ENCODE results near the gene COTL1.
"Not testable (repeated sequence)": the region's sequence is repeated elsewhere in the genome, so short reads cannot be mapped to it uniquely, and the experiment has no call there.

Gene COTL1

DNA sequence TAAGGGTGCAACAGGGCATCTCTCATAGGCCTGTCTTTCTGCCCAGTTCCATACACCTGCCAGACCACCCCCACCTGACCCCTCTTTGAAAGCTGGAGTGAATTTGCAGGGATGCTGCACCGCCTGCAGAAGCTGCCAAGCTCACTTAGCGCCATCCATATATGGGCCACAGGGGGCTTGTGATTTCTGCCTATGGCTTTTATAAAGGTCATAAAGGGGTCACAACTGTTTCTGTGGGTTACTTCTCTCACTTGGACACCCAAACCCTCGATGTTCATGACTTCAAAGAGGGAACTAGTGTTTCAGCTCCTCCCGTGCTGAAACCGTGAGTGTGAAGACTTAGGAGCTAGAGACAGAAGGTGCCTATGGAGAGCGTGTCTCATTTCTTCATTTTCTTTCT lies 89.6 kb downstream of the COTL1 start:
- TF ChIP-seq, protein P1, sequence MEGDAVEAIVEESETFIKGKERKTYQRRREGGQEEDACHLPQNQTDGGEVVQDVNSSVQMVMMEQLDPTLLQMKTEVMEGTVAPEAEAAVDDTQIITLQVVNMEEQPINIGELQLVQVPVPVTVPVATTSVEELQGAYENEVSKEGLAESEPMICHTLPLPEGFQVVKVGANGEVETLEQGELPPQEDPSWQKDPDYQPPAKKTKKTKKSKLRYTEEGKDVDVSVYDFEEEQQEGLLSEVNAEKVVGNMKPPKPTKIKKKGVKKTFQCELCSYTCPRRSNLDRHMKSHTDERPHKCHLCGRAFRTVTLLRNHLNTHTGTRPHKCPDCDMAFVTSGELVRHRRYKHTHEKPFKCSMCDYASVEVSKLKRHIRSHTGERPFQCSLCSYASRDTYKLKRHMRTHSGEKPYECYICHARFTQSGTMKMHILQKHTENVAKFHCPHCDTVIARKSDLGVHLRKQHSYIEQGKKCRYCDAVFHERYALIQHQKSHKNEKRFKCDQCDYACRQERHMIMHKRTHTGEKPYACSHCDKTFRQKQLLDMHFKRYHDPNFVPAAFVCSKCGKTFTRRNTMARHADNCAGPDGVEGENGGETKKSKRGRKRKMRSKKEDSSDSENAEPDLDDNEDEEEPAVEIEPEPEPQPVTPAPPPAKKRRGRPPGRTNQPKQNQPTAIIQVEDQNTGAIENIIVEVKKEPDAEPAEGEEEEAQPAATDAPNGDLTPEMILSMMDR (IDR thresholded peaks at IDR 0.05; ENCODE audit: low read depth, low read length, missing control alignments): no peak
- no peak for DNase-seq (ENCODE audit: extremely low read depth, low read depth)
- no peak overlapping the region for H3K4me3 ChIP-seq (replicated peaks; ENCODE audit: low read depth, low read length)

DNA sequence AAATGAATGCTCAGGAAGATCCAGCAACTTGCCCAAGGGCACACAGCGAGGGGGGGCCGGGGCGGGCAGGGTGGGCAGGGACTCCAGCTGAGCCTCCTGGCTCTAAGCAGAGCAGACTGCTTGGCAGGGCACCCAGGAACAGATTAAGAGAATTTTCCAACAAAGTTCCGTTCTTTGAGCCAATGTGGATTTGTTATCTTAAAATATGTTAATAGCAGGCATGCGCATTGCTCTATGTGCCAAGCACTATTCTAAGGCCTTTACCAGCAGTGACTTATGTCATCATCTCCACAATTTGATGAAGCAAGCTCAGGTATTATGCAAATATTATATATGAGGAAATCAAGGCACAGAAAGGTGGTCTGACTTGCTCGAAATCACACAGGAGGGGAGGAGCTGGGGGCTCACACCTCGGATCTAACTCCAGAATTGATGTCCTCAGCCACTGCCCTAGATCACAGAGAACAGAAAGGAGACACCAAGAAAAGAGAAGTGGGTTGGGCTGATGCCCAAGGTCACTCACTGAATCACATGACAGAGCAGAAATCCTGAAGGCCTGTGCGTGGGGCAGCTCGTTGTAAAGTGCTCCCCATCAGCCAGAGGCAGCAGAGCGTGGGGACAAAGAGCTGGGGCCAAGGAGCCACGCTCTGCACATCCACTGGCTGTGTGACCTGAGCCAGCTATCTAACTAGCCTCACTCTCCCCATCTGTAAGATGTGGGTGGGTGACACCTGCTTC lies 90.2 kb downstream of the COTL1 start:
- no peak overlapping the region for H3K4me3 ChIP-seq (replicated peaks; ENCODE audit: low read depth, low read length)
- DNase-seq (ENCODE audit: extremely low read depth, low read depth): no peak
- TF ChIP-seq, protein P1 (IDR thresholded peaks at IDR 0.05; ENCODE audit: low read depth, low read length, missing control alignments): no peak

DNA sequence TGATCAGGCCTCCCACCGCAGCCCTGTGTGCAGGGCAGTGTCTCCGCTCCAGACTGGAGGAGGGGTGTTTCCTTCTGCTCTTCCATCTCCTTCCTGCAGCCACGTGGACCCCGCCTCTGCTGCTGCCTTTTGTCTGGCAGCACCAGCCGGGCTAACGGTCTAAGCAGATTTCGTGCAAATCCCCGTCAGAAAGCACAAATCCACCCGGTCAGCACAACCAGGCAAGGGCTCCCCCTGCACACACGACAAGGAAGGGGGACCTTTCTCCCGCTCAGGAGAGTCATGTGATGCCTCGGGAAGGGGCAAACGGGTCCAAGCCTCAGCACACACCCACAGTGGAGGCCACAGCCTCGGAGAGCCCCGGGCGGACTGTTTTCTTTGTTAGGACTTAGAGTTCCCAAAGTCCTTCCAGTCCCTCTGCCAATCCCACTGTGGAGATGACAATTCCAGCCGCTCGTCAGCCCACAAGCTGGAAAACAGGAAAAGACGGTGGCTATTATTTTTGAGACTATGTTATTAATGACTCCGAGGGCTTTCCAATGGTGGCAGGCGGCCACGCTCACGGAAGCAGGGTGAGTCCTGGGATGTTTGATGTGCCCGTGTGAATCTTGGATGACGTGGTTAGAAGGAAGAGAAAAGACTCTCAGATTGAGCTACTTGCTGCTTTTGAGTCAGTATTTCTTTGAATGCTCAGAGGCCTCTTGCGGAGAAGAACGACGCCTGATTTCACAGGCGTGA lies 90.9 kb downstream of the COTL1 start:
- TF ChIP-seq, protein P1 (IDR thresholded peaks at IDR 0.05; ENCODE audit: low read depth, low read length, missing control alignments): no peak
- no peak for DNase-seq (ENCODE audit: extremely low read depth, low read depth)
- no peak overlapping the region for H3K4me3 ChIP-seq (replicated peaks; ENCODE audit: low read depth, low read length)

DNA sequence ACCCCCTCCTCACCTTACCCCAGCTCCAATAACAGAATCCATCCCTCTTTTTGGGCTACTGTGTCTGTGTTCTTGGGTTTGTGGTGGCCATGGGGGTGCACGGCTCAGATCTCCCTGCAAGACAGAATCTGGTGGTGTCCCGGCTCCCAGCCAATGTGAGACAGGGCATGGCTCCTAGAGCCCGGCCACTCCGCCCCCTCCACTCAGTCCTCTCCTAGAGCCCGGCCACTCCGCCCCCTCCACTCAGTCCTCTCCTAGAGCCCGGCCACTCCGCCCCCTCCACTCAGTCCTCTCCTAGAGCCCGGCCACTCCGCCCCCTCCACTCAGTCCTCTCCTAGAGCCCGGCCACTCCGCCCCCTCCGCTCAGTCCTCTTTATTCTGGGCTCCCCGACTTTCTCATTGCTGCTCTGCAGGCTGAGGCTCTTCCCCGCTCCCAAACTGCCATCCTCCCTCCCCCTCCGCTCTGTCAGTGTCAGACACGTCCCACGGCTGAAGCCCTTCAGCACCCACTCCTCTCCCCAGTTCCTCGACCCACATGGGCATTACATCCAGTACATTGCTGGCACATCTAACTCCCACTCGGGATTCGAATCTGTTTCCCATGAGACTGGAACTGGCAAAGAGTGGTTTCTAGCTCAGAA lies 92.8 kb downstream of the COTL1 start:
- H3K4me3 ChIP-seq (replicated peaks; ENCODE audit: low read depth, low read length); DNase-seq (ENCODE audit: extremely low read depth, low read depth): not testable (repeated sequence)

DNA sequence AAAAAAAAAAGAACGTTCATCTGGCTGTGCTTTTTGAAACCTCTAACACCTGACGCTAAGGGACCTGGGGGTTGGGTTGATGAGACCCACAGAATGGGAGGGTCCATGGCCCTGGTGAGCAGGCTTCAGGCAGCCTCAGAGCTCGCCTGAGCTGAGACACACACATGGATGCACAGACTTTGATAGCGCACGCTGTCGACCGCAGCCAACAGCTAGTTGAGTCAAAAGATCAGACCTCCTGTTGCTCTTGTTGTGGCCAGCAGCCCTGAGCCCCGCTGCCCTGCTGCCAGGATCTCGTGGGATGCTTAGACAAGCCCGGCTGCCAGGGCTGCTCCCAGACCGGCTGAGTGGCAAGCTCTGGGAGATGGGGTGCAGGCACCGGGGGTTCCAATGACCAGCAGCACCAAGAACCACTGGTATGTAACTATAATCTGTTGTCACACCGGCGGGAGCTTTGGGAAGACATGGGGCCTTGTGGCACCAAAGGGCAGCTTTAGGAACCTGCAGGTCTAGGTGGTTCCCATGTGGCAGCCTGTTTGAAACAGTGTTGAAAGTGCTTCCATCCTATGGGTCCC lies 93.4 kb downstream of the COTL1 start:
- TF ChIP-seq, protein P1 (IDR thresholded peaks at IDR 0.05; ENCODE audit: low read depth, low read length, missing control alignments): no peak
- no peak overlapping the region for H3K4me3 ChIP-seq (replicated peaks; ENCODE audit: low read depth, low read length)
- DNase-seq (ENCODE audit: extremely low read depth, low read depth): no peak

DNA sequence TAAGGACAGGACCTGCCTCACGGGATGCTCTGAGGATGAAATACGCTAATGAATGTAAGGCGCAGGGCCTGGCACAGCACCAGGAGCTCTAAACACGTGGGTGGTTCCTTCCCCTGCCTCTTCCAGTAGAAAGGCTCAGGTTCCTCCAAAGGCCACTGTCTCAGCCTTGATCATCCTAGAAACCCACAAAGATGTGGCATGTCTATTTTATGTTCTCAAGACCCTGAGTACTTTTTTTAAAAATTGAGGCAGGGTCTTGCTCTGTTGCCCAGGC lies 96.4 kb downstream of the COTL1 start:
- H3K4me3 ChIP-seq (replicated peaks; ENCODE audit: low read depth, low read length): no peak overlapping the region
- DNase-seq (ENCODE audit: extremely low read depth, low read depth): no peak
- TF ChIP-seq, protein P1 (IDR thresholded peaks at IDR 0.05; ENCODE audit: low read depth, low read length, missing control alignments): no peak

Data from HFF-Myc (cell line).